Measurements from ENCODE around the gene CD84.
"Not testable (repeated sequence)": the region's sequence is repeated elsewhere in the genome, so short reads cannot be mapped to it uniquely, and the experiment has no call there.

The CD84 gene

DNA sequence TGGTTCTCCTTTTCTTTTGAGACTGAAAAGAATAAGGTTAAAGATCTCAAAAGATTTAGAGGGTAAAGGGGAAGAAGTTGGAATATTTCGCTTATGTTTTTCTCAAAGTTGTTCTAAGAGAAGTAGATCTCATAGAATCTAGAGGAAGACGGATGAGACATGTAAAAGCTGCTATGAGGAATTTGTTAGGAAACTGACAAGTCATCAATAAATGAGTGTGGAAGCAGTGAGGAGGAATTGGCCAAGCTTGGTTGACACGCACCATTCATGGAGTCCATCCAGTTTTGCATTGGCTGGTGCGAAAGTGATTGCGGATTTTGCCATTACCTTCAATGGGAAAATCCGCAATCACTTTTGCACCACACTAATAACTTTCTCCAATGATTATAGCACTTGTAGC lies 76.2 kb downstream of the CD84 start:
- no peak for DNase-seq (ENCODE audit: low read depth)

DNA sequence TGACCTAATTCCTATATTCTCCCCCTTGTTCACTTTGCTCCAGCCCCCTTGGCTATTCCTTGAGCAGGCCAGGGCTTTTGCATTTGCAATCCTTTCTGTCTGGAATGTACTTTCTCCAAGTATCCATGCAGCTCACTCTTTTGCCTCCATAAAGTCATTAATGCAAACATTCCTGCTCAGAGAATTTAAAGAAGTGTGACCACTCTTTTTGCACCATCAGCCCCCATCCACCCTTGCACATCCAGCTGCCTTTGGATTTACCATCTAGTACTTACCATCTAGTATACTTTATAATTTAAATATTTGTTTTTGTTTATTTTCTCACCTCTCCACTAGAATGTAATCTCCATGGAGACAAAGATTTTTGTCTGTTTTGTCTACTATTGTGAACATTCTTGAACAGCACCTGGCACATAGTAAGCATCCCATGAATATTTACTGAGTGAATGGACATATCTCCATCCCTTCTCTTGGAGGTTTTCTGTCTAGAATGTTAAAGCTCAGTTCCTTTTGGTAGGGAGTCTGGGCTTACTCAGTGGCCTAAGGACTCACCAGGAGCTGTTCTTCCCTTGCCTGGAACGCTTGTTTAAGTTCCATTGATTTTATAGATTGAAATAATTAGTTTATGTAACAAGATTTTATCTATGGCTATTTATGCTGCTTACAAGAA lies 78.8 kb downstream of the CD84 start:
- DNase-seq (ENCODE audit: low read depth), result no peak

DNA sequence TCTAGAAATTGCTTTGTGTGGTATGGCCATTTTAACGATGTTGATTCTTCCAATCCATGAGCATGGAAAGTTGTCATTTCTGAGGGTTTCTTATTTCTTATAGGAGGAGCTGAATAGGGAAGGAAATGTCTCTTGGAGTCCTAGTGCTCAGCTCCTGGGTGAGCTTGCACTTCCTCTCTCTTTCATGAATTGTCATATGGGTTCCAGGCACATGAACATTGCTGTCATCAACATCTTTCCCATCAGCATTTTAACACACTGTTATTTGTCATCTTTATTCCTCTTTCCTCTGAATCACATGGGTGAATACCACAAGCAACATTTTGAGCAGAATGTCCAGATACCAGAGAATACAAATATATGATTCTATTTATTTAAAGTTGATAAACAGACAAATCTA lies 79.7 kb downstream of the CD84 start:
- DNase-seq (ENCODE audit: low read depth), result no peak

GRCh38 chr1:160498301-160499065 lies 80.8 kb downstream of the CD84 start:
- DNase-seq (ENCODE audit: low read depth), result not testable (repeated sequence)

GRCh38 chr1:160496334-160496733 lies 83.0 kb downstream of the CD84 start:
- no peak for DNase-seq (ENCODE audit: low read depth)

- DNase-seq (ENCODE audit: low read depth), result no peak
Observed at GRCh38 chr1:160494620-160495019, 84.7 kb downstream of the CD84 start.

GRCh38 chr1:160492617-160493016 lies 86.7 kb downstream of the CD84 start:
- no peak for DNase-seq (ENCODE audit: low read depth)

DNA sequence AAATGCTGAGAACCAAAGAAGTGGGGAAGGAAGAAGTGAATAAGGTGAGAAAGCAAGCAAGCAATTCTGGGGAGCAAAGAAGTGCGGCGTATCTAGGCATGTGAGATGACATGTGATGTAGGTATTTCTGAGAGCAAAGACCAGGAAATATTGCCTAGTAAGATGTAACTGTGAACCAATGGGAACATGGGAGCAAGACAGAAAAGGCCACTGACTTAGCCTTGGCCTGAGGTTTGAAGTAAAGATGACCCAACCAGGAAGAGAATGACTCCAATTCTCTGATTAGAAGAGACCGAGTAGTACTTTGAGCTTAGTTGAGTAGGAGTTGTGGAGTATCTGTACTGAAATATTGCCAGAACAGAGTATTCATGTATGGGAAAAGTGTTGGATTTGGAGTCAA lies 87.3 kb downstream of the CD84 start:
- DNase-seq (ENCODE audit: low read depth), result no peak
